Measurements from ENCODE around the gene RNF220.

Gene RNF220

GRCh38 chr1:44524655-44525500, 119.8 kb downstream of the RNF220 start:
- no peak for DNase-seq

- DNase-seq: no peak
Observed at GRCh38 chr1:44526295-44527073, 121.4 kb downstream of the RNF220 start.

DNA sequence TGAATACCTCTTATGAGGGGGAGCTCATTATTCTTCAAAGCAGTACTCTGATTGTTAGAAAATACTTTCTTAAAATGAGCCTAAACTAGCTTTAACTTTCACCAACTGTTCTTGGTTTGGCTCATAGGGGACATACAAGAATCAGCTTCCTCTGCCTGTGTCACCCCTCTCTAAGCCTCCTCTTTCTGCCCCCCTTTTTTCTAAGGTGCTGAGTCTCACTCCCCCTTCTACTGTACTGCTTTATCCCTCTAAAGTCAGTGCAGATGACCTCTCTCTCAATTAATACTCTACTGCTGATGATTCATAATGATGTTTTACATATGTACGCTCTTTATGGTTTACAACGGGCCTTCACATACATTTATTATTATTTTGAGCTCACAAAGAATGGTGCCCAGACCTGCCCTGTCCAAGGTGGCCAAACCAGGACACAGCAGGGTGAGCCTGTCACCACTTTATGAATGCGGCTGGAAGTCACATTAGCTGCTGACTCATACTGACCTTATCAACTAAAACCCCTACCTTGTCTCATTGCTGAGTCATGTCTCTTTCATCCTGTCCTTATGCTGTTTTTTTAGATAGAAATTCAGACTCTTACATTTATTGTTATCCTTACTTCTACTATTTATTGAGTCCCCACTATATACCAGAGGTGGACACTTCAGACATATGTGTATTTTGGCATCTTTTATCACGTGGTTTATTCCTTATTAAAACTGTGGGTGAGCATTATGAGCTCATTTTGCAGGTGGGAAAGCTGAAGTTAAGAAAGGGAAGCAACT, 126.9 kb downstream of the RNF220 start:
- DNase-seq: no peak

- no peak for DNase-seq
Observed at GRCh38 chr1:44532567-44532944, 127.5 kb downstream of the RNF220 start.

GRCh38 chr1:44534771-44535170, 129.7 kb downstream of the RNF220 start:
- DNase-seq: no peak

GRCh38 chr1:44536357-44537209, 131.5 kb downstream of the RNF220 start:
- no peak for DNase-seq

- no peak for DNase-seq
Observed at GRCh38 chr1:44537538-44537937, 132.5 kb downstream of the RNF220 start.

DNA sequence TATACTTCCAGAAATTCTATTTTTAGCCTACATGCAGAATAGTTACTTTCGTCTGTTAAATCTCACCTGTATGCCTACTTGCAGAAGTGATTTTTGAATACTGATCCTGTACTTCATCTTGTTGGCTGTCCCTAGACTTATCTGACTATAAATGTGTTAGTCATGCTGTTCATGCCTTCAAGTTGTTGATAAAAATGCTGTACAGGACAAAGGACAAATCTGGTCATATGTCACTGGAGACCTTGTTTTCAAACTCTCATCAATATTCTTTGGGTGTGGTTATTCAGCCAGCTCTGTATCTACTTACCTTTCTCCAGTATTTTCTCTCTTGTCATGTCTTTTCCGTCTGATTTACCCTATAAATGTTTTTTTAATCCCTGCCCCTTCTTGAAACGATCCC, 132.9 kb downstream of the RNF220 start:
- DNase-seq: no peak

DNA sequence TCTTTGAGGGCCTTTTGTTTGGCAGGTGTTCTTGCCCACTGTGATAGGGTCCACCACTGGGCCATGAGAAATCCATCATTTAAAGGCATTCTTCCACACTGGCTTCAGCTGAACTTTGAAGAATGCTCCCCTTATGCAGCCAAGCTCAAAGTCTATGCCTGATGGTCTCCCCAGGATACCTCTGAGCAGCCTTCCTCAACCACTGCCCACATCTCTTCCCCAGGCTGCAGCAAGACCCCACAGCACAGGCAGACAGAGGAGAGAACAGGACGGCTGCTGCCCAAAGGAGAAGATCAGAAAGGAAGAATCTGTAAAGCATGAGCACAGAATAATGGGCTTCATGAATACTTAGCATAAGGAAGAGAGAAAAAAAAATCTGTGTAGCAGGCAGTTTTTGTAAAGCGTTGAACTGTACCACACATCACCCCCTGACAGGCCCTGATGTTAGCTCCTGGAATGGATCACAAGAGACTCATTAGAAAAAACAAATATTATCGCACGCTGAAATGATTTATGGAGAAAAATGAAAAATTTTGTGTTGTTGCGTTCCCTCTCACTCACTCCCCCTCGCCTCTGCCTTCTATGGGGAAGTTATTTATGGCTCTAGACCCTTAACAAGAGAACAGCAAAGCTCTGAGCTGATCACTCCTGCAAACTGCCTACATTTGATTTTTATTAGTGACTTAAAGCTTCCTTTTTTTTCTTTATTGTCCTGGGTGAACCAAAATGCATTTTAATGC, 135.1 kb downstream of the RNF220 start:
- no peak for DNase-seq

- no peak for DNase-seq
Observed at GRCh38 chr1:44542420-44543063, 137.5 kb downstream of the RNF220 start.

DNA sequence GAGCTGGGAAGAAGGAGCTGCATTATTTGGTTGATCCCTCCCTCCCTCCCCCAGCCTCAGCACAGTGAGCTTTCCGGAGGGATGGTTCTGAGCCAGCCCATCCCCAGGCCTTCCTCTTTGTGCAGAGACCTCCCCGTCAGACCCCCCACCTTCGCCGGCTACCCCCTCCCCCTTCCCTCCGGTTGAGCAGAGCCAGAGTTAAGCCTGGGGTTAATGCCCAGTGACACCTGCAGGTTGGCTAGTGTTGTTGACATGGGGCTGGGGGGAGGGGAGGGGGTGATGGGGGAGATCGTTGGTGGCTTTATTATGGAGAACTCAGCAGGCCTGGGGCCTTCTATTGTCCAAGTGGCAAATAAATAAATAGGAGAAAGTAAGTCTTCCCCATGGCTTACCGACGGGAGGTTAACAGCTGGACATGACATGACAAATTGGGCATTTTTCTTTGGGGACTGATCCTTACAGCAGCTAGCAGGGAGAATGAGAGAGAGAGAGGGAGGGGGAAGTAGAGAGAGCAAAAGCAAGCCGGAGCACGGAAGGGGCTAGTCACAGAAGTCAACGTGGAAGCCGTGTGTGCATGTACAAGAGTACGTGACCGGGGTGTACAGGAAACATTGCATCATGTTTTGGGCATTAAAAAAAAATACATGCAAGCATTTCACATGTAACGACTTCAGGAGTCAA, 138.1 kb downstream of the RNF220 start:
- peak; percentile 46 to 68 for DNase-seq

GRCh38 chr1:44543786-44544185, 138.7 kb downstream of the RNF220 start:
- no peak for DNase-seq

DNA sequence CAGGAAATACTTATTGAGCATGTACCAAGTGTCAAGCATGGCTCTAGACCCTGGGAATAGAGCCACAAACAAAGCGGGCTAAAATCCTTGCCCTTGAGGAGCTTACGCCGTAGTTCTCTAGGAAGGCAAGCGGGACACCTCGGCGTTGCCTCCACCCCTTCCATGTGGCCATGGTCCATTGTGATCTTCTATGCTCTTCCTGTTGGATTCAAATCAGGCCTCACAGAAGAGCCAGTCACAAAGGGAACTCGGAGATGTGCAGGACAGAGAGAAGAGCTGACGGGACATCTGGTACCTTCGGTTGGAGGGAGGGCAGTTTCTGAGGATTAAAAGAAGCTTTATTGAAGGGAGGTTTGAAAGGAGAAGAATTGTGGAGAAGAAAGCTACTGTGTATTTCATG, 139.9 kb downstream of the RNF220 start:
- DNase-seq: no peak

DNA sequence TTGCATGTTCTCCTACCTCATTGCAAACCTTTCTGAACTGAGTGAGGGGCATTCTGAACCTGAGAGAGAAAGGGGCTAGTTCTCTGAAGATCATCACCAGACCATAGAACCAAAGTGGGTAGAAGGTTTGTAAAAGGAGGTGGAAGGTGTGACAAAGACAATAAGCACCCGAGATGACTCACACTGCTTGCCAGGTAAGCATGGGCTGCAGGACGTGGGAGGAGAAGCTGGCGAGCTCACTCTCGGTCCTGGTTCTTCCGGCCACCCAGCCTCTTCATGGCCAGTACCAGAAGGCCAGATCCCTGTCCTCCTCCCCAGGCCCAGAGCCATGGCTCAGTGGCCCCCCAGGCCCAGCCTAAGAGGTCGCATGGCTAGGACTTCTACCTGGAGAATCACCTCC, 140.9 kb downstream of the RNF220 start:
- DNase-seq: no peak

GRCh38 chr1:44546403-44547053, 141.5 kb downstream of the RNF220 start:
- no peak for DNase-seq

DNA sequence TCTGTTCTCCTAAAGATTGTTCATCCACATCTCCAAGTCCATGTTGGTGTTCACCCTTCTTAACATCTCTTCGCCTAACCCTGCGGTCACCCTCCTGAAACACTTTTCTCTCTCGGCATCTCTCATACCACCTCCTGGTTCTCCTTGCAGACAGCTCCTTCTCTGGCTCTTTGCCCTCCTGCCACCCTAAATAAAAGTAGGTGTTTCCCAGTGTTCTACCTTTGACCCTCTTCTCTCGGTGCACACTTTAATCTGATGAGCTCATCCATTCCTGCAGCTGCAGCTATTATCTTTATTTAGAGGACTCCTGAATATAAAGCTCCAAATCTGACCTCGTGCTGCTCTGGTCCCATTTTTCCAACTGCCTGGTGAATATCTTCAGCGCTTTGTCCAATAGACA, 142.3 kb downstream of the RNF220 start:
- no peak for DNase-seq

DNA sequence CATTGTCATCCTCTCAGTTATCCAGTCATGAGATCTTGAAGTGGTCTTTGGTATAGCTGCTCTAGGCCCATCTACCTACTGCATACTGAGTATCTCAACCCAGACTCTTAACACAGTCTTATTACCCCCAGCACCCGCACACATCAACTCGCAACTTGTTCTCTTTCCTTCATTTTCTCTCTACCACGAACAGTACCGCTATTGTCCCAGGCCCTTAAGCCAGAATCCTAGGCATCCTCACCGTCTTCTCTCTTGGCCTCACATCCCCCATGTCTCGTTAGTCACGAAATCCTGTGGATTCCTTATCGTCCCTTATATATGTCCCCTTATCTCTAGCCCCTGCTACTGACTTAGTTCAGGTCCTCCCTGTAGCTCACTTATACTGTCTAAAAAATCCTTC, 142.8 kb downstream of the RNF220 start:
- no peak for DNase-seq

DNA sequence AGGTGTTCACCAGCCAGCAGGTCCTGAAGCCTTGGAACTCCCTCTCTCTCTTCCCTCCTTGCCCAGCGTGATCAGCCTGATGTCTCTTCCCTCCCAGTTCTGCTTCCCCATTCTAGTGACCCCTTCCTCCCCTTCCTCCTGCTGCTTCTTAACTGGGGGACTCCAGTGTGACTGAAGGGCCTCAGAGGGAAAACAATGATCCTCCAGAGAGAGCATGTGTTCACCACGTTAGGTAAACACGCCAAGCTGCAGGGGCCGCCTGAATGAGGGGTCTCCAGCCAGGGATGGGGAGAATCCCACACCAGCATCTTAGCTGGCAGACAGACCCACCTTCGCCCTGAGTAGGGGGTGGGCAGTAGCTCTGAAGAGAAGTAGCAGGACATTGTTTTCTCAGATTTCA, 144.5 kb downstream of the RNF220 start:
- DNase-seq: no peak

DNA sequence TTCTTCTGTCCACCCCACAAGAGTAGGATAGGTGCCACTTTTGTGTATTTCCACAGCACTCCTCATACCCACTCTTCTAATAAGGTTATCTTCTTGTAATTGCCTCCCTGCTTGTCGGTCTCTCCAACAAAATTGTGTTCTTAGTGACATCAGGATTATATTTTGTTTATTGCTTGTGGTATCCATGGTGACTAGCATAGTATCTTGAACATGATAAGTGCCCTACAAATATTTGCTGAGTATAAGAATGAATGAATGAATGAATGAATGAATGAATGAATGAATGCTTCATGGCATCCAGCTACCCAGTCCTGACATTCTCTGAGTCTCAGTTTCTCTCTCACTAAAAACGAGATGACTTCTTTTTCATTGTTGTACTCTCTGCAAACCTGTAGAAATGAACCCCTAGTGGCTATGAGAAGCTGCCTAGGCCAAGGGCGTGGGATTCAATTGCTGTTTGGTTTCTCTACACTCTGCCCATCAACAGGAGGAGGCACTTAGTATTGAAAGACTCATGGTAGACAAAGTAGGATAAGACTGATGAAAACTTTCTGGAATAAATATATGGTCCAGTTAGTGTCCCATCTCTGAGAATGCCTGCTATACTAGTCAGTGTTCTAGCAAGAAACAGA, 148.2 kb downstream of the RNF220 start:
- no peak for DNase-seq

- DNase-seq: no peak
Observed at GRCh38 chr1:44553771-44554170, 148.7 kb downstream of the RNF220 start.

Measured in NCI-H2081 (cell line).